Panc1 (cell line): ENCODE data around the gene PCDHGB5. TPM values are rescaled to one million over a fixed set of nuclear protein-coding genes. Genes with fewer than 3 reads are reported as not detected.

Experiments
- ATAC-seq: fragments of 200-7000 bp; cut with Tn5 transposase; 2 replicates; pipeline ENCODE4 v1.9.1; 2020; ENCODE audit warnings: mild to moderate bottlenecking, moderate library complexity
- BruUV-seq: library from RNA; stranded (reverse); fragments of 400-500 nt; replicated peaks from 2 replicates; lab custom pipeline; 2021; lab: Mats Ljungman, UMichigan
- CTCF ChIA-PET: fragments of 300-600 bp; sonication (Branson Sonifier 250); formaldehyde crosslinking; loops from one replicate; lab custom pipeline; 2022; ENCODE audit warnings: antibody characterized with exemption; lab: Charles Lee
- POLR2A ChIA-PET: fragments of 300-600 bp; sonication (Branson Sonifier 250); formaldehyde crosslinking; loops from one replicate; lab custom pipeline; 2022; ENCODE audit warnings: antibody characterized with exemption; lab: Charles Lee
- DNase-seq: peaks from one replicate; pipeline ENCODE4 v3.0.0-alpha.2; 2010; ENCODE audit warnings: low read depth, low spot score
- H3K27ac ChIP-seq: 2 replicates; pipeline ENCODE4 v1.5.1; 2011; ENCODE audit warnings: mild to moderate bottlenecking, low read length, inconsistent platforms
- H3K27me3 ChIP-seq: fragments of 200-500 bp; sonication (Bioruptor generic); 2 replicates; pipeline ENCODE4 v1.6.0; 2014; ENCODE audit warnings: low read length, inconsistent platforms; ENCODE audit not compliant: control insufficient read depth, insufficient read depth
- H3K36me3 ChIP-seq: fragments of 200-500 bp; sonication (Bioruptor generic); 2 replicates; pipeline ENCODE4 v1.5.1; 2014; ENCODE audit warnings: inconsistent platforms, mild to moderate bottlenecking, low read length, moderate library complexity; ENCODE audit not compliant: control insufficient read depth, insufficient read depth
- H3K4me1 ChIP-seq: 2 replicates; pipeline ENCODE4 v1.5.1; 2011; ENCODE audit warnings: inconsistent platforms, mild to moderate bottlenecking, low read length, moderate library complexity; ENCODE audit not compliant: control insufficient read depth, insufficient read depth
- H3K4me3 ChIP-seq, 2 experiments: 2 replicates each; pipeline ENCODE4 v1.5.1; 2011 to 2012; ENCODE audit warnings: low read depth in 2 of 2, low read length in 2 of 2, mild to moderate bottlenecking in 2 of 2, inconsistent platforms in 1 of 2, moderate library complexity in 1 of 2
- H3K9me3 ChIP-seq: fragments of 200-500 bp; sonication (Bioruptor generic); 2 replicates; pipeline ENCODE4 v1.5.1; 2014; ENCODE audit warnings: low read depth, mild to moderate bottlenecking, inconsistent platforms, low read length, moderate library complexity; ENCODE audit not compliant: control insufficient read depth, insufficient read depth
- POLR2AphosphoS5 ChIP-seq: IDR thresholded peaks from 2 replicates; pipeline ENCODE4 v1.6.1; 2012; ENCODE audit warnings: mild to moderate bottlenecking, low read depth, low read length, moderate library complexity
- SIN3A ChIP-seq: IDR thresholded peaks from 2 replicates; pipeline ENCODE4 v1.6.1; 2012; ENCODE audit warnings: low read depth, mild to moderate bottlenecking, low read length, moderate library complexity, borderline replicate concordance; ENCODE audit not compliant: insufficient read depth
- TCF7L2 ChIP-seq: IDR thresholded peaks from 2 replicates; pipeline ENCODE4 v1.6.1; 2011; ENCODE audit warnings: mild to moderate bottlenecking, low read depth, low read length, inconsistent platforms
- in situ Hi-C: cut with HindIII; loops from 2 replicates; pipeline ENCODE4 v1.10.0; 2016; ENCODE audit warnings: low sequenced_read_pairs, low pct_unique_long_range_greater_than_20kb
- intact Hi-C: fragments of 100-400 bp; cut with micrococcal nuclease; formaldehyde crosslinking; loops from one replicate; pipeline ENCODE4 v1.10.0; 2022; ENCODE audit not compliant: unreplicated experiment
- total RNA-seq: library from RNA; stranded (reverse); gene quantifications from one replicate; pipeline ENCODE4 v1.2.1, GENCODE V29; 2021; ENCODE audit not compliant: unreplicated experiment
- TF ChIP-seq, protein P1 (sequence below), 2 experiments: IDR thresholded peaks; 2 replicates each; pipeline ENCODE4 v1.6.1; 2011 to 2012; ENCODE audit warnings: low read depth in 2 of 2, control low read depth in 1 of 2, low read length in 1 of 2, mild to moderate bottlenecking in 1 of 2, moderate library complexity in 1 of 2; ENCODE audit not compliant: insufficient read depth in 1 of 2
- TF ChIP-seq, protein P2 (sequence below): fragments of 450-650 bp; IDR thresholded peaks from 2 replicates; pipeline ENCODE4 v1.5.1; 2017; ENCODE audit warnings: mild to moderate bottlenecking

The PCDHGB5 gene
- total RNA-seq, 1 experiment from 2014 or later: 0.87 TPM

DNA sequence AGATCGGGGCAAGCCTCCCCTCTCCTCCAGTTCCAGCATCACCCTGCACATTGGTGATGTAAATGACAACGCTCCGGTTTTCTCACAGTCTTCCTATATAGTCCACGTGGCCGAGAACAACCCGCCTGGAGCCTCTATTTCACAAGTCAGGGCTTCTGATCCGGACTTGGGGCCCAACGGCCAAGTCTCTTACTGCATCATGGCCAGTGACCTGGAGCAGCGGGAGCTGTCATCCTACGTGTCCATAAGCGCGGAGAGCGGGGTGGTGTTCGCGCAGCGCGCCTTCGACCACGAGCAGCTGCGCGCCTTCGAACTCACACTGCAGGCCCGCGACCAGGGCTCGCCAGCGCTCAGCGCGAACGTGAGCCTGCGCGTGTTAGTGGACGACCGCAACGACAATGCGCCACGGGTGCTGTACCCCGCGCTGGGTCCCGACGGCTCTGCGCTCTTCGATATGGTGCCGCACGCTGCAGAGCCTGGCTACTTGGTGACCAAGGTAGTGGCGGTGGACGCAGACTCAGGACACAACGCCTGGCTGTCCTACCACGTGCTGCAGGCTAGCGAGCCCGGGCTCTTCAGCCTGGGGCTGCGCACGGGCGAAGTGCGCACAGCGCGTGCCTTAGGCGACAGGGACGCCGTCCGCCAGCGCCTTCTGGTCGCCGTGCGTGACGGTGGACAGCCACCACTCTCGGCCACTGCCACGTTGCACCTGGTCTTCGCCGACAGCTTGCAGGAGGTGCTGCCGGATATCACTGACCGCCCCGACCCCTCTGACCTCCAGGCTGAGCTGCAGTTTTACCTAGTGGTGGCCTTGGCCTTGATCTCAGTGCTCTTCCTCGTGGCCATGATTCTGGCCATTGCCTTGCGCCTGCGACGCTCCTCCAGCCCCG is 8.3 kb upstream of the PCDHGB5 start:
- no peak for DNase-seq
- Histone ChIP-seq H3K36me3 (no peaks in the 10 kb centered on the region), H3K9me3 (no peaks in the 10 kb centered on the region; the same call in 1 of the 2 replicates), H3K4me1 (no peaks in the 10 kb centered on the region), H3K27me3 (no peaks in the 10 kb centered on the region), H3K4me3 (no peak overlapping the region), H3K27ac (no peak overlapping the region)
- BruUV-seq: no TSS peak
- ATAC-seq: no peak
- intact Hi-C loops (no loop called here), in situ Hi-C loops (no loop called here)
- ChIA-PET POLR2A (no interaction called here), CTCF (no interaction called here)
- TF ChIP-seq POLR2AphosphoS5: no peak
- no peak for TF ChIP-seq SIN3A

DNA sequence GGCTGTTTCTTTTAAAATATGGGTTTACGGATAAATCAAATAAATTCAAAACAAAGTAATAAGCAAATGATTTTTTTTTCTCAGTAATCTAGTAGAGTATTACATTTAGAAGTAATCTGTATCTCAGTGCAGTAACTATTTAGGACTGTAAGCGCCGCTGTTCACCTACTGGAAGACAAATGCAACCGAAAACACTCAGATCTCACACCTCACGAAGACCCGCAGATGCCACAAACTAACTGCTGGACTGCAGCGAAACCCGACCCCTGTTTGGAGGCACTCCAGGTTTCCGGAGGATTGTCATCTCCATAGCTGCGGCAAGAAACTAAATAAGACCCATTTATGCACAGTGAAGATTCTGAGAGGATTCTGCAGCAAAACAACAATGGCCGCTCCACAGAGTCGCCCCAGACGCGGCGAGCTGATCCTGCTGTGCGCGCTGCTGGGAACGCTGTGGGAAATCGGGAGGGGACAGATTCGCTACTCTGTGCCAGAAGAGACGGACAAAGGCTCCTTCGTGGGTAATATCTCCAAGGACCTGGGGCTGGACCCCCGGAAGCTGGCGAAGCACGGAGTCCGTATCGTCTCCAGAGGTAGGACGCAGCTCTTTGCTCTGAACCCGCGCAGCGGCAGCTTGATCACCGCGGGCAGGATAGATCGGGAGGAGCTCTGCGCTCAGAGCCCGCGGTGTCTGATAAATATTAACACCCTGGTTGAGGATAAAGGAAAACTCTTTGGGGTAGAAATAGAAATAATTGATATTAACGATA is 5.1 kb upstream of the PCDHGB5 start, which contains the start of gene PCDHGA8:
TSS of gene PCDHGA8 (plus strand) at position 205 of the 770 bp plus-strand sequence. CDS start at position 386, 181 bp downstream.
- in situ Hi-C loops: no loop called here
- TF ChIP-seq, protein P1, sequence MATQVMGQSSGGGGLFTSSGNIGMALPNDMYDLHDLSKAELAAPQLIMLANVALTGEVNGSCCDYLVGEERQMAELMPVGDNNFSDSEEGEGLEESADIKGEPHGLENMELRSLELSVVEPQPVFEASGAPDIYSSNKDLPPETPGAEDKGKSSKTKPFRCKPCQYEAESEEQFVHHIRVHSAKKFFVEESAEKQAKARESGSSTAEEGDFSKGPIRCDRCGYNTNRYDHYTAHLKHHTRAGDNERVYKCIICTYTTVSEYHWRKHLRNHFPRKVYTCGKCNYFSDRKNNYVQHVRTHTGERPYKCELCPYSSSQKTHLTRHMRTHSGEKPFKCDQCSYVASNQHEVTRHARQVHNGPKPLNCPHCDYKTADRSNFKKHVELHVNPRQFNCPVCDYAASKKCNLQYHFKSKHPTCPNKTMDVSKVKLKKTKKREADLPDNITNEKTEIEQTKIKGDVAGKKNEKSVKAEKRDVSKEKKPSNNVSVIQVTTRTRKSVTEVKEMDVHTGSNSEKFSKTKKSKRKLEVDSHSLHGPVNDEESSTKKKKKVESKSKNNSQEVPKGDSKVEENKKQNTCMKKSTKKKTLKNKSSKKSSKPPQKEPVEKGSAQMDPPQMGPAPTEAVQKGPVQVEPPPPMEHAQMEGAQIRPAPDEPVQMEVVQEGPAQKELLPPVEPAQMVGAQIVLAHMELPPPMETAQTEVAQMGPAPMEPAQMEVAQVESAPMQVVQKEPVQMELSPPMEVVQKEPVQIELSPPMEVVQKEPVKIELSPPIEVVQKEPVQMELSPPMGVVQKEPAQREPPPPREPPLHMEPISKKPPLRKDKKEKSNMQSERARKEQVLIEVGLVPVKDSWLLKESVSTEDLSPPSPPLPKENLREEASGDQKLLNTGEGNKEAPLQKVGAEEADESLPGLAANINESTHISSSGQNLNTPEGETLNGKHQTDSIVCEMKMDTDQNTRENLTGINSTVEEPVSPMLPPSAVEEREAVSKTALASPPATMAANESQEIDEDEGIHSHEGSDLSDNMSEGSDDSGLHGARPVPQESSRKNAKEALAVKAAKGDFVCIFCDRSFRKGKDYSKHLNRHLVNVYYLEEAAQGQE (IDR thresholded peaks at IDR 0.05; ENCODE audit: insufficient read depth in 1 of 2, low read depth in 2 of 2, low read length in 1 of 2): no peak
- no peak for TF ChIP-seq TCF7L2
- TF ChIP-seq, protein P2, sequence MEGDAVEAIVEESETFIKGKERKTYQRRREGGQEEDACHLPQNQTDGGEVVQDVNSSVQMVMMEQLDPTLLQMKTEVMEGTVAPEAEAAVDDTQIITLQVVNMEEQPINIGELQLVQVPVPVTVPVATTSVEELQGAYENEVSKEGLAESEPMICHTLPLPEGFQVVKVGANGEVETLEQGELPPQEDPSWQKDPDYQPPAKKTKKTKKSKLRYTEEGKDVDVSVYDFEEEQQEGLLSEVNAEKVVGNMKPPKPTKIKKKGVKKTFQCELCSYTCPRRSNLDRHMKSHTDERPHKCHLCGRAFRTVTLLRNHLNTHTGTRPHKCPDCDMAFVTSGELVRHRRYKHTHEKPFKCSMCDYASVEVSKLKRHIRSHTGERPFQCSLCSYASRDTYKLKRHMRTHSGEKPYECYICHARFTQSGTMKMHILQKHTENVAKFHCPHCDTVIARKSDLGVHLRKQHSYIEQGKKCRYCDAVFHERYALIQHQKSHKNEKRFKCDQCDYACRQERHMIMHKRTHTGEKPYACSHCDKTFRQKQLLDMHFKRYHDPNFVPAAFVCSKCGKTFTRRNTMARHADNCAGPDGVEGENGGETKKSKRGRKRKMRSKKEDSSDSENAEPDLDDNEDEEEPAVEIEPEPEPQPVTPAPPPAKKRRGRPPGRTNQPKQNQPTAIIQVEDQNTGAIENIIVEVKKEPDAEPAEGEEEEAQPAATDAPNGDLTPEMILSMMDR: peak; percentile 26; the same call in 1 of the 2 replicates
- TF ChIP-seq POLR2AphosphoS5: no peak
- no peak for TF ChIP-seq SIN3A
- no peak for DNase-seq

More for the DNA sequence above, 5.1 kb upstream of the PCDHGB5 start, which contains the start of gene PCDHGA8:
- intact Hi-C loops: no loop called here
- CTCF ChIA-PET: no interaction called here
- BruUV-seq: no TSS peak
- Histone ChIP-seq H3K36me3 (no peaks in the 10 kb centered on the region), H3K27ac (no peak within 1 kb of the TSS), H3K4me3 (no peak within 1 kb of the TSS), H3K9me3 (no peaks in the 10 kb centered on the region; the same call in 1 of the 2 replicates), H3K27me3 (no peaks in the 10 kb centered on the region; the same call in 1 of the 2 replicates), H3K4me1 (no peaks in the 10 kb centered on the region)
- POLR2A ChIA-PET: no interaction called here
- no peak for ATAC-seq
